K562 (cell line): ENCODE results near the gene CDCA3. TPM values are rescaled to one million over a fixed set of nuclear protein-coding genes. Genes with fewer than 3 reads are reported as not detected.
A peak's percentile ranks its signal among the peaks of the same experiment; 100 is the strongest.

Source experiments
- BRD9 ChIP-seq: fragments of 450-650 bp; IDR thresholded peaks from 2 replicates; pipeline ENCODE4 v1.6.1; 2018; ENCODE audit warnings: low read depth; ENCODE audit not compliant: partially characterized antibody
- CREB3L1 ChIP-seq: fragments of 450-650 bp; IDR thresholded peaks from 2 replicates; pipeline ENCODE4 v1.6.1; 2014; ENCODE audit warnings: low read depth, mild to moderate bottlenecking, moderate library complexity, borderline replicate concordance
- E2F5 ChIP-seq: sonication (generic); formaldehyde crosslinking; IDR thresholded peaks from 2 replicates; pipeline ENCODE4 v1.8.0; 2022; ENCODE audit warnings: mild to moderate bottlenecking, missing genetic modification reagents
- GABPB1 ChIP-seq: sonication (generic); formaldehyde crosslinking; IDR thresholded peaks from 2 replicates; pipeline ENCODE4 v1.8.0; 2022; ENCODE audit warnings: mild to moderate bottlenecking, missing genetic modification reagents
- MEF2A ChIP-seq: IDR thresholded peaks from 2 replicates; pipeline ENCODE4 v1.6.1; 2011; ENCODE audit warnings: low read depth, mild to moderate bottlenecking, low read length, moderate library complexity; ENCODE audit not compliant: control insufficient read depth
- MLLT1 ChIP-seq, 2 experiments: fragments of 450-650 bp; IDR thresholded peaks; 2 replicates each; pipeline ENCODE4 v1.6.1; 2016
- NFE2L1 ChIP-seq: fragments of 450-650 bp; IDR thresholded peaks from 2 replicates; pipeline ENCODE4 v1.6.1; 2016; ENCODE audit warnings: missing genetic modification characterization, low read depth, mild to moderate bottlenecking, missing compliant biosample characterization, moderate library complexity, borderline replicate concordance
- PPARD ChIP-seq: fragments of 250-450 bp; sonication (Bioruptor Pico); IDR thresholded peaks from 2 replicates; pipeline ENCODE4 v1.8.0; 2022; ENCODE audit warnings: inconsistent platforms, mild to moderate bottlenecking, moderate library complexity
- RBM17 ChIP-seq: fragments of 200-400 bp; formaldehyde crosslinking; IDR thresholded peaks from 2 replicates; pipeline ENCODE4 v1.6.1; 2017; ENCODE audit warnings: low read depth, mild to moderate bottlenecking, low read length, borderline replicate concordance
- U2AF1 ChIP-seq: fragments of 200-400 bp; formaldehyde crosslinking; optimal IDR thresholded peaks from 2 replicates; pipeline ENCODE3; 2017; ENCODE audit warnings: mild to moderate bottlenecking, low read depth, low read length, moderate library complexity
- ZNF668 ChIP-seq: fragments of 250-450 bp; sonication (Bioruptor Pico); IDR thresholded peaks from 2 replicates; pipeline ENCODE4 v1.8.0; 2022; ENCODE audit warnings: mild to moderate bottlenecking, inconsistent platforms
- polyA plus RNA-seq, 8 experiments: library from polyadenylated mRNA; depleted of rRNA in 4 of 8; stranded (reverse) in 5 of 8; unstranded in 3 of 8; fragments of >200 nt; fragmentation: Nextera tagmentation in 2 of 8; fragmentation: Illumina TruSeq in 1 of 8; extraction: Ambion mirVana in 2 of 8; extraction: Trizol in 1 of 8; gene quantifications; 2 replicates each; pipeline versions ENCODE4 v1.2.1 to v1.2.3, GENCODE V29; 2011 to 2014; ENCODE audit warnings: inconsistent platforms in 1 of 8, missing spikeins in 1 of 8
- total RNA-seq, 7 experiments: library from RNA; depleted of rRNA in 6 of 7; stranded (reverse); fragments of >200 nt in 6 of 7; fragmentation: Illumina TruSeq in 2 of 7; extraction: Trizol in 2 of 7; gene quantifications; 2 replicates each; pipeline versions ENCODE4 v1.2.1 to v1.2.3, GENCODE V29; 2011 to 2021; ENCODE audit warnings: low replicate concordance in 1 of 7

Gene CDCA3
- total and polyA plus RNA-seq, 9 of the 15 experiments (the other 6 are each of a cell fraction or from before 2014, with no cell fraction given): 24.2 to 80.8 (median 55.1) TPM

- TF ChIP-seq GABPB1: 0 out of 2 replicates have a peak, but pooled peaks have one; percentile 30
- peak; percentile 85; the same call in 1 of the 2 replicates for TF ChIP-seq E2F5
- no peak for TF ChIP-seq ZNF668 (CRISPR knock-in tag)
- TF ChIP-seq PPARD (CRISPR knock-in tag): no peak
- peak in 1 of 2 experiments; percentile 60; a peak in 1 of 4 replicates for TF ChIP-seq MLLT1 (IDR thresholded peaks at IDR 0.05)
- TF ChIP-seq BRD9: peak; percentile 21
- TF ChIP-seq RBM17: no peak
- no peak for TF ChIP-seq U2AF1
- no peak for TF ChIP-seq NFE2L1 (tag)
- no peak for TF ChIP-seq MEF2A
- TF ChIP-seq CREB3L1: 0 out of 2 replicates have a peak, but pooled peaks have one; percentile 4
Measured at GRCh38 chr12:6851153-6851920, at the start of gene CDCA3 (continued).
